WTC11 (cell line): ENCODE data around the gene AGO4. TPM values are rescaled to one million over a fixed set of nuclear protein-coding genes. Genes with fewer than 3 reads are reported as not detected.

Experiments used
- ATAC-seq: fragments of 200-7000 bp; cut with Tn5 transposase; 2 replicates; pipeline ENCODE4 v1.10.0; 2021; ENCODE audit warnings: mild to moderate bottlenecking, moderate library complexity
- CTCF ChIA-PET: fragments of 300-600 bp; sonication (Branson Sonifier 250); formaldehyde crosslinking; loops from one replicate; lab custom pipeline; 2021; ENCODE audit warnings: antibody characterized with exemption; lab: Charles Lee
- POLR2A ChIA-PET: fragments of 350-600 bp; sonication (Branson Sonifier 250); formaldehyde crosslinking; loops from one replicate; lab custom pipeline; 2021; ENCODE audit warnings: antibody characterized with exemption; lab: Charles Lee
- DNase-seq: peaks from one replicate; pipeline ENCODE4 v3.0.0; 2021; ENCODE audit warnings: low spot score
- H3K27ac Mint-ChIP-seq: 2 replicates; pipeline ENCODE4 v1.8.0; 2021; ENCODE audit warnings: mixed read lengths
- H3K27me3 Mint-ChIP-seq: 2 replicates; pipeline ENCODE4 v1.8.0; 2021; ENCODE audit warnings: low read depth, mild to moderate bottlenecking, moderate library complexity, mixed read lengths
- H3K36me3 Mint-ChIP-seq: 2 replicates; pipeline ENCODE4 v1.8.0; 2021; ENCODE audit warnings: mixed read lengths
- H3K4me1 Mint-ChIP-seq: 2 replicates; pipeline ENCODE4 v1.8.0; 2022; ENCODE audit warnings: mixed read lengths
- H3K4me3 Mint-ChIP-seq: 2 replicates; pipeline ENCODE4 v1.8.0; 2021; ENCODE audit warnings: mild to moderate bottlenecking, moderate library complexity, mixed read lengths
- H3K9me3 Mint-ChIP-seq: 2 replicates; pipeline ENCODE4 v1.8.0; 2021; ENCODE audit warnings: mixed read lengths
- AFF4 ChIP-seq: sonication (generic); formaldehyde crosslinking; IDR thresholded peaks from 2 replicates; pipeline ENCODE4 v1.8.1; 2023; ENCODE audit warnings: mild to moderate bottlenecking, missing genetic modification reagents, borderline replicate concordance
- ATF2 ChIP-seq: sonication (generic); formaldehyde crosslinking; IDR thresholded peaks from 2 replicates; pipeline ENCODE4 v1.8.1; 2022; ENCODE audit warnings: low read depth, missing genetic modification reagents, borderline replicate concordance
- CBFB ChIP-seq: sonication (generic); formaldehyde crosslinking; IDR thresholded peaks from 2 replicates; pipeline ENCODE4 v1.8.1; 2022; ENCODE audit warnings: mild to moderate bottlenecking, low read depth, missing genetic modification reagents
- E2F5 ChIP-seq: sonication (generic); formaldehyde crosslinking; IDR thresholded peaks from 2 replicates; pipeline ENCODE4 v1.8.1; 2022; ENCODE audit warnings: mild to moderate bottlenecking, moderate library complexity, missing genetic modification reagents
- ELF4 ChIP-seq: sonication (generic); formaldehyde crosslinking; IDR thresholded peaks from 2 replicates; pipeline ENCODE4 v1.8.1; 2022; ENCODE audit warnings: low read depth, mild to moderate bottlenecking, moderate library complexity, missing genetic modification reagents
- ETV6 ChIP-seq: sonication (generic); formaldehyde crosslinking; IDR thresholded peaks from 2 replicates; pipeline ENCODE4 v1.8.1; 2022; ENCODE audit warnings: mild to moderate bottlenecking, missing genetic modification reagents
- FOXP4 ChIP-seq: sonication (generic); formaldehyde crosslinking; IDR thresholded peaks from 2 replicates; pipeline ENCODE4 v1.8.0; 2022; ENCODE audit warnings: mild to moderate bottlenecking, missing genetic modification reagents
- JUN ChIP-seq: sonication (generic); formaldehyde crosslinking; IDR thresholded peaks from 2 replicates; pipeline ENCODE4 v1.8.0; 2023; ENCODE audit warnings: mild to moderate bottlenecking, missing genetic modification reagents
- MAX ChIP-seq: sonication (generic); formaldehyde crosslinking; IDR thresholded peaks from 2 replicates; pipeline ENCODE4 v1.8.0; 2022; ENCODE audit warnings: mild to moderate bottlenecking, missing genetic modification reagents
- MLX ChIP-seq: sonication (generic); formaldehyde crosslinking; IDR thresholded peaks from 2 replicates; pipeline ENCODE4 v1.8.1; 2023; ENCODE audit warnings: mild to moderate bottlenecking, missing genetic modification reagents, moderate library complexity
- MYBL2 ChIP-seq: sonication (generic); formaldehyde crosslinking; IDR thresholded peaks from 2 replicates; pipeline ENCODE4 v1.8.1; 2023; ENCODE audit warnings: mild to moderate bottlenecking, moderate library complexity, missing genetic modification reagents
- NFE2L1 ChIP-seq: sonication (generic); formaldehyde crosslinking; IDR thresholded peaks from 2 replicates; pipeline ENCODE4 v1.8.1; 2023; ENCODE audit warnings: missing genetic modification reagents
- NR3C1 ChIP-seq: sonication (generic); formaldehyde crosslinking; conservative IDR thresholded peaks from 2 replicates; pipeline ENCODE4 v1.8.1; 2023; ENCODE audit warnings: low read depth, mild to moderate bottlenecking, missing genetic modification reagents
- PREB ChIP-seq: sonication (generic); formaldehyde crosslinking; IDR thresholded peaks from 2 replicates; pipeline ENCODE4 v1.8.1; 2022; ENCODE audit warnings: mild to moderate bottlenecking, missing genetic modification reagents, moderate library complexity, borderline replicate concordance
- RORB ChIP-seq: fragments of 250-450 bp; sonication (Bioruptor Pico); IDR thresholded peaks from 2 replicates; pipeline ENCODE4 v1.9.0; 2021; ENCODE audit warnings: mild to moderate bottlenecking
- SMAD4 ChIP-seq: sonication (generic); formaldehyde crosslinking; IDR thresholded peaks from 2 replicates; pipeline ENCODE4 v1.8.0; 2022; ENCODE audit warnings: mild to moderate bottlenecking, missing genetic modification reagents
- TEAD1 ChIP-seq: sonication (generic); formaldehyde crosslinking; IDR thresholded peaks from 2 replicates; pipeline ENCODE4 v1.8.0; 2022; ENCODE audit warnings: mild to moderate bottlenecking, missing genetic modification reagents
- USF2 ChIP-seq: sonication (generic); formaldehyde crosslinking; IDR thresholded peaks from 2 replicates; pipeline ENCODE4 v1.8.1; 2023; ENCODE audit warnings: mild to moderate bottlenecking, missing genetic modification reagents, moderate library complexity
- total RNA-seq: library from RNA; stranded (reverse); gene quantifications from 3 replicates; pipeline ENCODE4 v1.2.3, GENCODE V29; 2021

AGO4 gene
- total RNA-seq, 1 experiment from 2014 or later: 8.7 TPM

GRCh38 chr1:35833395-35833794 lies 25.6 kb downstream of the AGO4 start:
- ChIA-PET CTCF (interaction anchor here (1.8 kb wide), 1 partner anchor 50 kb away, joined by 7 read pairs; the partner anchor contains the start of gene AGO1), POLR2A (no interaction called here)
- Mint-ChIP-seq H3K27ac (no peak overlapping the region), H3K9me3 (peaks cover 8% of the 10 kb centered on the region; the same call in 1 of the 2 replicates), H3K4me3 (no peak overlapping the region)
- no peak for ATAC-seq
- no peak for TF ChIP-seq MLX (CRISPR knock-in tag)
- no peak for TF ChIP-seq MYBL2 (CRISPR knock-in tag)
- TF ChIP-seq NFE2L1 (CRISPR knock-in tag): no peak
- TF ChIP-seq E2F5 (CRISPR knock-in tag): no peak
- no peak for TF ChIP-seq AFF4 (CRISPR knock-in tag)
- no peak for TF ChIP-seq ETV6 (CRISPR knock-in tag)
- TF ChIP-seq, all 79 proteins: peak for 0
- DNase-seq: no peak
- peaks cover 34% of the 10 kb centered on the region for H3K36me3 Mint-ChIP-seq
- H3K27me3 Mint-ChIP-seq: no peaks in the 10 kb centered on the region
- peaks cover 3% of the 10 kb centered on the region; the same call in 1 of the 2 replicates for H3K4me1 Mint-ChIP-seq

- Mint-ChIP-seq H3K27me3 (no peaks in the 10 kb centered on the region), H3K4me3 (no peak overlapping the region), H3K36me3 (peaks cover 39% of the 10 kb centered on the region), H3K4me1 (peaks cover 3% of the 10 kb centered on the region; the same call in 1 of the 2 replicates)
- POLR2A ChIA-PET: interaction anchor here (0.7 to 1.0 kb wide), 2 partner anchors 94 to 345 kb away, joined by 3 to 4 read pairs; no protein-coding TSS in a partner anchor
- DNase-seq: no peak
- TF ChIP-seq RORB (CRISPR knock-in tag) (no peak), NR3C1 (CRISPR knock-in tag) (no peak), CBFB (no peak), MAX (CRISPR knock-in tag) (no peak), TEAD1 (CRISPR knock-in tag) (no peak), PREB (CRISPR knock-in tag) (no peak)
- TF ChIP-seq, all 79 proteins: peak for 0
- Mint-ChIP-seq H3K9me3 (peaks cover 11% of the 10 kb centered on the region; the same call in 1 of the 2 replicates), H3K27ac (no peak overlapping the region)
- no peak for ATAC-seq
- CTCF ChIA-PET: interaction anchor here (1.1 kb wide), 1 partner anchor 383 kb away, joined by 4 read pairs; no protein-coding TSS in a partner anchor
These were observed 26.4 kb downstream of the AGO4 start for GRCh38 chr1:35834218-35834617.

- H3K27me3 Mint-ChIP-seq: no peaks in the 10 kb centered on the region
- ATAC-seq: no peak
- peaks cover 3% of the 10 kb centered on the region; the same call in 1 of the 2 replicates for H3K4me1 Mint-ChIP-seq
- DNase-seq: no peak
- H3K36me3 Mint-ChIP-seq: peaks cover 42% of the 10 kb centered on the region
- H3K27ac Mint-ChIP-seq: peak overlapping the region; percentile 5; the same call in 1 of the 2 replicates
- peaks cover 11% of the 10 kb centered on the region; the same call in 1 of the 2 replicates for H3K9me3 Mint-ChIP-seq
- ChIA-PET POLR2A (interaction anchor here (0.8 kb wide), 1 partner anchor 278 kb away, joined by 3 read pairs; the partner anchor contains the start of gene NCDN), CTCF (no interaction called here)
- H3K4me3 Mint-ChIP-seq: no peak overlapping the region
- TF ChIP-seq ATF2 (CRISPR knock-in tag): no peak
- no peak for TF ChIP-seq PREB (CRISPR knock-in tag)
- no peak for TF ChIP-seq USF2 (CRISPR knock-in tag)
- TF ChIP-seq ELF4 (CRISPR knock-in tag): no peak
- TF ChIP-seq SMAD4 (CRISPR knock-in tag): no peak
- no peak for TF ChIP-seq FOXP4
- no peak for TF ChIP-seq JUN (CRISPR knock-in tag)
These were observed 27.6 kb downstream of the AGO4 start for GRCh38 chr1:35835398-35835797.
